ENCODE results near the gene PLA1A.
A peak's percentile ranks its signal among the peaks of the same experiment; 100 is the strongest.
"Not testable (repeated sequence)": the region's sequence is repeated elsewhere in the genome, so short reads cannot be mapped to it uniquely, and the experiment has no call there.

PLA1A gene, protein sequence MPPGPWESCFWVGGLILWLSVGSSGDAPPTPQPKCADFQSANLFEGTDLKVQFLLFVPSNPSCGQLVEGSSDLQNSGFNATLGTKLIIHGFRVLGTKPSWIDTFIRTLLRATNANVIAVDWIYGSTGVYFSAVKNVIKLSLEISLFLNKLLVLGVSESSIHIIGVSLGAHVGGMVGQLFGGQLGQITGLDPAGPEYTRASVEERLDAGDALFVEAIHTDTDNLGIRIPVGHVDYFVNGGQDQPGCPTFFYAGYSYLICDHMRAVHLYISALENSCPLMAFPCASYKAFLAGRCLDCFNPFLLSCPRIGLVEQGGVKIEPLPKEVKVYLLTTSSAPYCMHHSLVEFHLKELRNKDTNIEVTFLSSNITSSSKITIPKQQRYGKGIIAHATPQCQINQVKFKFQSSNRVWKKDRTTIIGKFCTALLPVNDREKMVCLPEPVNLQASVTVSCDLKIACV

DNA sequence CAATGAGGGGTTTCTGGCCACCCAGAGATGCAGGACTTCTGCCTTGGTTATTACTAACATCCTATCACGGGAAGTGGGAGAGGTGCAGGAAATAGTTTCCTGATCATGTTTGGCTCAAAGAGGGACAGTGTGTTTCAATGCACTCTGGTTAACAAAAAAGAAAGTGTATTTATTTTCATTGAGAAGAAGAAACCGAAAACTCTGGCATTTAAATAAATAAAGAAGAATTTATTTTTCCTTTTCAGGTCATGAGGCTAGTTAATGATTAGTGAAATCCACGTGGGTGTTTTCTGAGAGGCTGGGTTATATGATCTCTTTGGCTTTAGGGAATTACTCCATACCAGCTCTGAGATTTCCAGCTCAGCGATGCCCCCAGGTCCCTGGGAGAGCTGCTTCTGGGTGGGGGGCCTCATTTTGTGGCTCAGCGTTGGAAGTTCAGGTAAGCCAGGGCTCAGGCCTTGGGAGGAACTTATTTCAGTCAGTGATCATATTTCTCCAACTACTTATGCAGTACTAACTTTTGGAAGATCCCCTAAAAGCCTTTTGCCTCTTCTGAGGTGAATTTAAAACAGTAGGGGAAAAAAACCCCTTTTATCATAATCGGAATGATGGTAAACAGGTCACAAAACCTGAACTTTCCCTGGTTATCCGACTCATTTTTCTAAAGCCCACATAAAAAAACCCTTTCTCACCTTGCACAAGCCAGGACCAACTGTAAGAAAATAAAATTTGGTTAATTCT lies at the start of gene PLA1A:
TSS of gene PLA1A (plus strand) at position 338 of the 741 bp plus-strand sequence. CDS start at position 367, 29 bp downstream.
- DNase-seq, result no peak

- no peak for DNase-seq
Observed at GRCh38 chr3:119548341-119548740, 49.3 kb upstream of the PLA1A start.

- DNase-seq, result no peak
Observed at GRCh38 chr3:119550192-119550910, 47.3 kb upstream of the PLA1A start.

DNA sequence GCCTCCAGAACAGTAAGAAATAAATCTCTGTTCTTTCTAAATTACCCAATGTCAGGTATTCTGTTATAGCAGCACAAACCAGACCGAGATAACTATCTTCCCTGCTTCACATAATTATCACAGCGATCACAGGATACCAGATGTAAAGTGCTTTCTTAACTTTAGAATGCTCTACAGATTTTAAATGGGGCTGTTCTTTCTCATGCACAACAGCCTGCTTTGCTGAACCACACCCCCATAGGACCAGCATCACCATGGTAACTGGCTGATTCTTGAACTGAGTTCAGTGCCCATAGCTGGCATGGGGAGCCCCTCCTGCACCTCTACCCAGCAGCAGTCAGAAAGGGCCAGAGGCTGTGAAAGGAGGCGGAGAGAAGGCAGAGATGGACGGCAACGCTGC lies 46.1 kb upstream of the PLA1A start:
- DNase-seq, result no peak

- DNase-seq, result not testable (repeated sequence)
Observed at GRCh38 chr3:119552928-119553327, 44.8 kb upstream of the PLA1A start.

- no peak for DNase-seq
Observed at GRCh38 chr3:119553823-119554415, 43.8 kb upstream of the PLA1A start.

DNA sequence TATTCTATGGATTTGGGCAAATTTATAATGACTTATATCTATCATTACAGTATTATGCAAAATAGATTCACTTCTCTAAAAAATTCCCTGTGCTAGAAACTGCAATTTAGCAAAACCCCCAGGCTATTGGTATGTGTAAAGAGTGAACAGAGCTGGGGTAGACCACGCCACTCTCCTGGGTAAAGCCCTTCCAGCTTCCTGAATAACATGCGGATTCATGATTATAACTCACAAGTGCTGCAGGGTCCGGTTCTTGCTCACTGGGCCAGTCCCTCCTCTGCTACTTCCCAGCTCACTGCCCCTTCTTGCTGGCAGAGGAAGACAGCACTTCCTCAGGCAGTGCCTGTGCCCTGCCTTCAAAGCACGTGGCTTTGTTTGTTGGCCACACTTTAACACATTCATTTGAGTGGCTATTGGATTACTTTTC lies 42.4 kb upstream of the PLA1A start:
- DNase-seq, result peak in 2 of 58 donors; percentile 0 to 5

DNA sequence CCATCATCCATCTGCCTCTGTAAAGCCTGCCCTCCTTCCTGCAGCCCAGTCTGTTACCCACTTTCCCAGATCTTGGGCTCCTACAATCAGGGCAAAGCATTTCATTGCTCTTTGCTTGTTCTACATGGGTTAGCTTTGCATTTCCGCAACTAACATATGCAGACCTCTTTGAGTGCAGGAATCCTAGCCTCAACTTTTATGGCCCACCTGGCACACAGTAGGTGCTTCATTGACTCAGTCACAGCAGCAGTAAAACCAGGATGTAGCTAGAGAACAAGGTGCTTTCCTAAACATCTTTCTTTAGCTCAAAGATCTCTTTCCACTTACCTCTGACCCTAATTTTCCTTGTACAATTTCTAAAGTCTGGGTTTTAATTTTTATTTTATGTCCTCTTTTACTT lies 41.8 kb upstream of the PLA1A start:
- DNase-seq, result no peak

GRCh38 chr3:119557192-119557876 lies 40.4 kb upstream of the PLA1A start:
- DNase-seq, result no peak

- DNase-seq, result no peak
Observed at GRCh38 chr3:119557877-119558269, 39.8 kb upstream of the PLA1A start.

- DNase-seq, result no peak
Observed at GRCh38 chr3:119558626-119559317, 38.9 kb upstream of the PLA1A start.

DNA sequence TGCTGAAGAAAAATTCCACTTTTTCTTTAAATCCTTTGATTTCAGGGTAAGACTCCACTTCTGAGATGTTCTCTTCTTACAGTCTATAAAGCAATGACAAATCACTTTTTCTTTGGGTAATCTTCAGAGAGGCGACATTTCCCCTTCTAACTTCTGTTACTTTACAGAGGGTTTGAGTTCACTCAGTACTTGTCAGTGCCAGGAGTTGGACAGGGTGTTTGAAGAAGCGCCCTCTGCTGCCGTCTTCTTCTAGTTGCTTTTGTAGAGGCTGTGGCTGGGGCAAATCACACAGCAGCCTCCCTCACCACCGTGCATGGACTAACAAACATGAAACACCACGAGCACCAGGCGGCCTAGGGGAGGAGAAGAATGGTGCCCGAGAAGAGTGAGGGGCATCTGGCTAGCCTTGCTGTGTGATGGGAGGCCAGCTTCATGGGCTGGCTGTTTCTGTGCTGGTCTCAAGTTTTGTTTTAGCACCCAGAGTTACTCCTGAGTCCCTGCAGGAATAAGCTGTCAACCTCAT lies 38.2 kb upstream of the PLA1A start, which contains the start of gene CD80:
TSS of gene CD80 (minus strand) at position 174 of the 523 bp plus-strand sequence. CDS start 1,886 bp downstream, outside the sequence.
- peak in 3 of 58 donors; percentile 0 to 10 (median 3) for DNase-seq

GRCh38 chr3:119560160-119560559 lies 37.5 kb upstream of the PLA1A start:
- no peak for DNase-seq

GRCh38 chr3:119562307-119562961 lies 35.3 kb upstream of the PLA1A start:
- DNase-seq, result no peak

GRCh38 chr3:119563334-119563733 lies 34.4 kb upstream of the PLA1A start:
- not testable (repeated sequence) for DNase-seq

DNA sequence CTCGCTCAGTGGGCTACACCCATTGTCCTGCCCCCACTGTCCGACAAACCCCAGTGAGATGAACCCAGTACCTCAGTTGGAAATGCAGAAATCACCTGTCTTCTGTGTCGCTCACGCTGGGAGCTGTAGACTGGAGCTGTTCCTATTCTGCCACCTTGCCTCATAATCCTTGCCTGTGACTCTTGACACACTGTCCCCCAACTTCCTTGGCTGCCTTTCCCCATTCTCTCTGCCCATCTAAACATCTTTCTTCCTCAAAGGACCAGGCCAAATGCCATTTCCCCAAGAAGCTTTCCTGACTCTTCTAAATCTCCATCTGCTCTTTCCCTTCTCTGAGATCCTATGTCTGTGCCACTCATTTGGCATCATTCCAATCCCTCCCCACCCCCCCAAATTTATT lies 28.5 kb upstream of the PLA1A start:
- no peak for DNase-seq

DNA sequence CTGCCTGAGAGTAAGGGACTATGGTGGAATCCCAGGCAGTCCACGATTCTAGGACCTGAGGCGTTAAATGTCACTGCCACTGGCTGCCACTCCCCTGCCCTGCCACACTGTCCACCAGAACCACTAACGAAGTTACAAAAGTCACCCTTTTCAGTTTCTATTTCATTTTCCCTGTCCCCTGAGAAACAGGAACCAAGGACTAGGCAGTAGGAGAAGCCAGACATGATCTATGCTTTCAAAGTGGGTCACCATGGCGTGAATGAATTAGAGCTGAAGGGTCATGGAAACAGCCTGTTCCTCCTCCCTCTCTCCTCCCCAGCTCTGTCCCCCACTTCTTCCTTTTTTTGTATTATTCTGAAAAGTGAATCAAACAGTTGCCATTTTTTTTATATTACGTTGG lies 27.5 kb upstream of the PLA1A start:
- DNase-seq, result peak in 3 of 58 donors; percentile 10 to 50 (median 14)

DNA sequence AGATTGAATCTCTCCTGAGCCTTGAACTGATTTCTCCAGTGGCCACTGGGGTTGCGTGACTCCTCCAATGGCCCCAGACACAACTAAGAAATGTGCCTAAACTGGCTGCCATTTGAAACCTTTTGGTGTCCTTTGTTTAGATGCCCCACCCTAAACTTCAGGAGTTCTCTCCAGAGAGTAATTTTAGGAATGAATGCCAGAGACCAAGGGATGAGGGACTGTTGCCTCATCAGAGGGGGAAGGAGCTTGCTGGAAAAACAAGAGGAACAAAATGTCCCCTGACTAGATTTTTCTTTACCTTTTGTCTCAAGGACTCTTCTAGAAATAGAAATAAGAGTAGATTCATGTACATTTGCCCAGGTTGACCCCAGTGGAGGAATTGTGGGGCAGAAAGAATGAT lies 26.5 kb upstream of the PLA1A start:
- no peak for DNase-seq

- DNase-seq, result no peak
Observed at GRCh38 chr3:119571688-119572087, 26.0 kb upstream of the PLA1A start.
